B cell (primary cell): ENCODE results near the gene LRP6. TPM values are rescaled to one million over a fixed set of nuclear protein-coding genes. Genes with fewer than 3 reads are reported as not detected.

Source experiments
- ATAC-seq: fragments of 200-7000 bp; cut with Tn5 transposase; one replicate; pipeline ENCODE4 v1.10.0; 2021; ENCODE audit warnings: low read depth, mild to moderate bottlenecking, moderate number of reproducible peaks, moderate library complexity
- CTCF ChIA-PET: fragments of 350-600 bp; sonication (Branson Sonifier 250); formaldehyde crosslinking; loops from one replicate; lab custom pipeline; 2021; ENCODE audit warnings: antibody characterized with exemption, inconsistent platforms; lab: Charles Lee
- POLR2A ChIA-PET: fragments of 350-600 bp; sonication (Branson Sonifier 250); formaldehyde crosslinking; loops from one replicate; lab custom pipeline; 2021; ENCODE audit warnings: antibody characterized with exemption; lab: Charles Lee
- DNase-seq: peaks from one replicate; pipeline ENCODE4 v3.0.0; 2013
- H2AFZ ChIP-seq: 2 replicates; pipeline ENCODE4 v1.6.1; 2012; ENCODE audit warnings: mild to moderate bottlenecking, low read depth, low read length; ENCODE audit not compliant: insufficient read depth, poor library complexity, severe bottlenecking
- H3K27ac ChIP-seq, 2 donors: 1 replicate in 1 of 2; 2 replicates in 1 of 2; pipeline ENCODE4 v1.5.1; 2012 to 2013; ENCODE audit warnings: low read length in 2 of 2, mild to moderate bottlenecking in 2 of 2, moderate library complexity in 1 of 2
- H3K27me3 ChIP-seq, 4 experiments: fragments of 200-600 bp in 1 of 4; sonication (generic) in 1 of 4; replicated peaks in 1 of 4; 1 replicate in 2 of 4; 2 replicates in 2 of 4; pipeline versions ENCODE4 v1.6.1 to v1.7.0; 2013 to 2016; ENCODE audit warnings: low read length in 3 of 4, mild to moderate bottlenecking in 2 of 4, mixed read lengths in 1 of 4, moderate library complexity in 1 of 4; ENCODE audit not compliant: insufficient read depth in 4 of 4, control insufficient read depth in 3 of 4; ENCODE audit errors: control extremely low read depth in 1 of 4
- H3K36me3 ChIP-seq, 2 experiments: replicated peaks in 1 of 2; 1 replicate in 1 of 2; 2 replicates in 1 of 2; pipeline versions ENCODE4 v1.6.1 to v1.7.1; 2013; ENCODE audit warnings: low read length in 1 of 2; ENCODE audit not compliant: insufficient read depth in 2 of 2, control insufficient read depth in 1 of 2; ENCODE audit errors: control extremely low read depth in 1 of 2, extremely low read depth in 1 of 2
- H3K4me1 ChIP-seq, 2 donors: fragments of 200-600 bp in 1 of 2; sonication (generic) in 1 of 2; 1 replicate in 1 of 2; 2 replicates in 1 of 2; pipeline versions ENCODE4 v1.5.1 to v1.6.1; 2013 to 2017; ENCODE audit warnings: low read length in 2 of 2; ENCODE audit not compliant: control insufficient read depth in 2 of 2, insufficient read depth in 2 of 2
- H3K4me2 ChIP-seq: replicated peaks from 2 replicates; pipeline ENCODE3; 2012; ENCODE audit warnings: mild to moderate bottlenecking, low read depth, low read length; ENCODE audit not compliant: poor library complexity, severe bottlenecking
- H3K4me3 ChIP-seq, 5 experiments: fragments of 200-600 bp in 1 of 5; sonication (generic) in 1 of 5; 1 replicate in 3 of 5; 2 replicates in 2 of 5; pipeline versions ENCODE4 v1.5.1 to v1.7.0; 2011 to 2016; ENCODE audit warnings: low read length in 4 of 5, mild to moderate bottlenecking in 4 of 5, low read depth in 2 of 5, control low read depth in 1 of 5, moderate library complexity in 1 of 5; ENCODE audit not compliant: insufficient read depth in 1 of 5; ENCODE audit errors: control extremely low read depth in 1 of 5, extremely low read depth in 1 of 5
- H3K79me2 ChIP-seq: fragments of 200-600 bp; sonication (generic); one replicate; pipeline ENCODE4 v1.6.0; 2016; ENCODE audit warnings: low read length; ENCODE audit not compliant: control insufficient read depth, insufficient read depth
- H3K9ac ChIP-seq: fragments of 200-600 bp; sonication (generic); 2 replicates; pipeline ENCODE4 v1.6.1; 2017; ENCODE audit warnings: mild to moderate bottlenecking, low read length, moderate library complexity
- H3K9me3 ChIP-seq, 3 donors: one replicate each; pipeline versions ENCODE4 v1.6.1 to v1.7.1; 2013; ENCODE audit warnings: low read length in 2 of 3; ENCODE audit not compliant: control insufficient read depth in 2 of 3, insufficient read depth in 1 of 3; ENCODE audit errors: control extremely low read depth in 1 of 3
- H4K20me1 ChIP-seq: 2 replicates; pipeline ENCODE4 v1.6.0; 2012; ENCODE audit warnings: mild to moderate bottlenecking, low read length; ENCODE audit not compliant: insufficient read depth, control insufficient read depth, poor library complexity, severe bottlenecking
- H3K27ac Mint-ChIP-seq: one replicate; pipeline ENCODE4 v1.8.0; 2021; ENCODE audit warnings: mixed read lengths
- H3K27me3 Mint-ChIP-seq: one replicate; pipeline ENCODE4 v1.8.0; 2021; ENCODE audit warnings: mixed read lengths
- H3K4me1 Mint-ChIP-seq: one replicate; pipeline ENCODE4 v1.8.0; 2021; ENCODE audit warnings: mixed read lengths
- H3K4me3 Mint-ChIP-seq: one replicate; pipeline ENCODE4 v1.8.0; 2021; ENCODE audit warnings: mixed read lengths
- H3K9me3 Mint-ChIP-seq: one replicate; pipeline ENCODE4 v1.8.0; 2022; ENCODE audit warnings: mixed read lengths; ENCODE audit not compliant: insufficient read depth
- EZH2 ChIP-seq: IDR thresholded peaks from 2 replicates; pipeline ENCODE4 v1.6.1; 2012; ENCODE audit warnings: borderline replicate concordance, low read depth, mild to moderate bottlenecking, moderate library complexity, low read length; ENCODE audit not compliant: insufficient read depth, poor library complexity, severe bottlenecking
- WGBS: methylation state at CpG from one replicate; pipeline ENCODE4 v1.1.5; 2013; ENCODE audit warnings: missing lambda C conversion rate; ENCODE audit not compliant: insufficient coverage; 5-methylcytosine and 5-hydroxymethylcytosine counted together
- intact Hi-C: fragments of 100-400 bp; cut with micrococcal nuclease; formaldehyde crosslinking; loops from one replicate; pipeline ENCODE4 v1.10.0; 2022
- polyA plus RNA-seq: library from polyadenylated mRNA; depleted of rRNA; stranded (reverse); fragments of >200 nt; gene quantifications from 2 replicates; pipeline ENCODE4 v1.2.3, GENCODE V29; 2012
- total RNA-seq, 2 donors: library from RNA; stranded (reverse); fragments of 120-200 nt in 1 of 2; gene quantifications; 1 replicate in 1 of 2; 2 replicates in 1 of 2; pipeline versions ENCODE4 v1.2.3 to v1.2.4, GENCODE V29; 2013 to 2022
- TF ChIP-seq, protein P1 (sequence below): fragments of 200-600 bp; IDR thresholded peaks from one replicate; pipeline ENCODE4 v1.8.0; 2022; ENCODE audit warnings: antibody characterized with exemption, mild to moderate bottlenecking

Gene LRP6
- total and polyA plus RNA-seq, 2 donors (not counting 1 experiment from before 2014, with no cell fraction given): 0.34 to 2.8 TPM

DNA sequence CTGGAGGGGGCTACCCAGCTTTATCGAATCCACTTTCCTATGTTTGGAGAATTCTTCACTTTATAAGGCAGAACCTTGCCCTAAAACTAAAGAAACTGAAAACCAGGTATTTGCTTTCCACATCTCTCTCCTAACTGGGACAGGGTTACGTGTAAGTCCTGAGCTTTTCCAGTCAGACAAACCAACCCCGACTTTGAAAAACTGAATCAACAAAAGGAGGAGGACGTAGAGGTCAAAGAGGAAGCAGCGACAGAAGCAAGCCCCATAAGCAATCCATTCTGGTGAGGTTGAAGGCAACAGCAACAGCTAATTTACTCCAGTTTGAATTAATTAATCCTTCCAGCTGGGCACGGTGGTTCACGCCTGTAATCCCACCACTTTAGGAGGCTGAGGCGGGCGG is 47.2 kb downstream of the LRP6 start:
- CTCF ChIA-PET: no interaction called here
- WGBS: 94% methylated on average over 6 of the region's 9 CpGs
- Histone ChIP-seq H3K79me2 (no peaks in the 10 kb centered on the region), H3K9ac (no peak overlapping the region), H3K4me3 (no peak overlapping the region), H3K27ac (no peak overlapping the region), H3K27me3 (no peaks in the 10 kb centered on the region), H3K9me3 (no peaks in the 10 kb centered on the region), H3K36me3 (no peaks in the 10 kb centered on the region), H3K4me2 (no peak overlapping the region), H2AFZ (no peak overlapping the region), H4K20me1 (no peaks in the 10 kb centered on the region), H3K4me1 (no peaks in the 10 kb centered on the region)
- intact Hi-C loops: no loop called here
- Mint-ChIP-seq H3K4me1 (peaks cover 2% of the 10 kb centered on the region), H3K27me3 (peaks cover 12% of the 10 kb centered on the region), H3K4me3 (no peak overlapping the region), H3K9me3 (no peaks in the 10 kb centered on the region), H3K27ac (no peak overlapping the region)
- POLR2A ChIA-PET: no interaction called here
- no peak for DNase-seq
- no peak for TF ChIP-seq EZH2
- TF ChIP-seq, protein P1, sequence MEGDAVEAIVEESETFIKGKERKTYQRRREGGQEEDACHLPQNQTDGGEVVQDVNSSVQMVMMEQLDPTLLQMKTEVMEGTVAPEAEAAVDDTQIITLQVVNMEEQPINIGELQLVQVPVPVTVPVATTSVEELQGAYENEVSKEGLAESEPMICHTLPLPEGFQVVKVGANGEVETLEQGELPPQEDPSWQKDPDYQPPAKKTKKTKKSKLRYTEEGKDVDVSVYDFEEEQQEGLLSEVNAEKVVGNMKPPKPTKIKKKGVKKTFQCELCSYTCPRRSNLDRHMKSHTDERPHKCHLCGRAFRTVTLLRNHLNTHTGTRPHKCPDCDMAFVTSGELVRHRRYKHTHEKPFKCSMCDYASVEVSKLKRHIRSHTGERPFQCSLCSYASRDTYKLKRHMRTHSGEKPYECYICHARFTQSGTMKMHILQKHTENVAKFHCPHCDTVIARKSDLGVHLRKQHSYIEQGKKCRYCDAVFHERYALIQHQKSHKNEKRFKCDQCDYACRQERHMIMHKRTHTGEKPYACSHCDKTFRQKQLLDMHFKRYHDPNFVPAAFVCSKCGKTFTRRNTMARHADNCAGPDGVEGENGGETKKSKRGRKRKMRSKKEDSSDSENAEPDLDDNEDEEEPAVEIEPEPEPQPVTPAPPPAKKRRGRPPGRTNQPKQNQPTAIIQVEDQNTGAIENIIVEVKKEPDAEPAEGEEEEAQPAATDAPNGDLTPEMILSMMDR: no peak
- ATAC-seq: no peak

DNA sequence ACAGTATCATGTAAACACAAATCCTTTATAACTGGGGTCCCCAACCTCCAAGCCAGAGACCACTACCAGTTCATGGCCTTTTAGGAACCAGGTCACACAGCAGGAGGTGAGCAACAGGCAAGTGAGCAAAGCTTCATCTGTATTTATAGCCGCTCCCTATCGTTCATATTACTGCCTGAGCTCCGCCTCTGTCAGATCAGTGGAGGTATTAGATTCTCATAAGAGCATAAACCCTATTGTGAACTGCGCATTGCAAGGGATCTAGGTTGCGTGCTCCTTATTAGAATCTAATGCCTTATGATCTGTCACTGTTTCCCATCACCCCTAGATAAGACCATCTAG is 49.9 kb downstream of the LRP6 start:
- peaks cover 2% of the 10 kb centered on the region for H3K4me1 Mint-ChIP-seq
- no peak overlapping the region for H3K27ac ChIP-seq
- no peak for DNase-seq
- H3K9ac ChIP-seq: no peak overlapping the region
- POLR2A ChIA-PET: no interaction called here
- H3K4me1 ChIP-seq: no peaks in the 10 kb centered on the region
- H3K79me2 ChIP-seq: no peaks in the 10 kb centered on the region
- H3K4me2 ChIP-seq: no peak overlapping the region
- peaks cover 7% of the 10 kb centered on the region for H3K27me3 Mint-ChIP-seq
- H3K9me3 ChIP-seq: no peaks in the 10 kb centered on the region
- H3K27me3 ChIP-seq: no peaks in the 10 kb centered on the region
- WGBS: 97% methylated on average over 4 of the region's 5 CpGs
- H4K20me1 ChIP-seq: no peaks in the 10 kb centered on the region
- CTCF ChIA-PET: interaction anchor here (1.0 kb wide), 1 partner anchor 13 kb away, joined by 3 read pairs; no protein-coding TSS in a partner anchor
- no peak for TF ChIP-seq EZH2
- TF ChIP-seq, protein P1: no peak
- no peaks in the 10 kb centered on the region for H3K9me3 Mint-ChIP-seq
- H2AFZ ChIP-seq: no peak overlapping the region
- intact Hi-C loops: no loop called here
- H3K4me3 Mint-ChIP-seq: no peak overlapping the region
- no peak overlapping the region for H3K27ac Mint-ChIP-seq
- H3K4me3 ChIP-seq: no peak overlapping the region
- no peak for ATAC-seq
- H3K36me3 ChIP-seq: no peaks in the 10 kb centered on the region
